ENCODE measurements around the gene FNBP1. TPM values are rescaled to one million over a fixed set of nuclear protein-coding genes. Genes with fewer than 3 reads are reported as not detected.

The FNBP1 gene
- polyA plus RNA-seq, 3 donors, result 37.6 to 60.7 (median 51.4) TPM

DNA sequence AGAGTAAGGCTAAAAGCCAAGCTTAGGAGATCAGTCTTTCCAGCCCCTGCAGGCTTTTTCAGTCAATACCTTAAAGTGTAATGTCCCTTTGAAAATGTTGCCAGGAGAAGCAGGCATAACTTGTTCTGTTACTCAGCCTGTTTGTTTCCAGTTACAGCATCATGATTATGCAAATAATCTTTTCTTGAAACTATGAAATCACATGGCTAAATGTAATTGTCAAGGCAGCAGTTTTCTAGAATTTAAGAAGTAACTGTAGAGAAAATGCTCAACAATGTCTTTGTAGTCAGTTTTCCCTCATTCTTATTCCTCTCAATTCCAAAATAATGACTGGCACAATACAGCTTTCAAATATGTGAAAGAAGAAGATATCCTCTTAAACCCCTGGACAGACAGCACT is 8.9 kb upstream of the FNBP1 start:
- Histone ChIP-seq H3K4me3 (replicated peaks in 1 of 3; ENCODE audit: low read depth in 2 of 3, low read length in 3 of 3) (no peak overlapping the region), H3K9ac (ENCODE audit: insufficient read depth, low read length, poor library complexity, severe bottlenecking) (no peak overlapping the region), H2AFZ (ENCODE audit: insufficient read depth, low read depth, low read length, poor library complexity, severe bottlenecking) (no peak overlapping the region), H3K4me2 (replicated peaks; ENCODE audit: extremely low read depth, low read length, poor library complexity, severe bottlenecking) (no peak overlapping the region), H3K27ac (ENCODE audit: low read depth in 1 of 2, low read length in 2 of 2) (no peak overlapping the region), H4K20me1 (ENCODE audit: insufficient read depth, low read length) (peaks cover 6% of the 10 kb centered on the region), H3K9me3 (replicated peaks in 1 of 2; ENCODE audit: control insufficient read depth in 1 of 2, insufficient read depth in 1 of 2, low read length in 2 of 2) (no peaks in the 10 kb centered on the region), H3K36me3 (replicated peaks in 1 of 2; ENCODE audit: control insufficient read depth in 1 of 2, insufficient read depth in 2 of 2, low read length in 2 of 2) (no peaks in the 10 kb centered on the region), H3K4me1 (ENCODE audit: control insufficient read depth in 1 of 2, insufficient read depth in 2 of 2, low read length in 2 of 2) (peaks cover 30 to 40% of the 10 kb centered on the region in 2 donors), H3K27me3 (ENCODE audit: control insufficient read depth in 2 of 2, insufficient read depth in 2 of 2, low read length in 2 of 2) (no peaks in the 10 kb centered on the region), H3K79me2 (ENCODE audit: insufficient read depth, low read length) (peaks cover 80% of the 10 kb centered on the region)
- H3K9me3 Mint-ChIP-seq, result no peaks in the 10 kb centered on the region
- peaks cover 0 to under 1% of the 10 kb centered on the region in 2 donors for H3K36me3 Mint-ChIP-seq
- no peaks in the 10 kb centered on the region for H3K27me3 Mint-ChIP-seq (ENCODE audit: low read depth in 3 of 3)
- TF ChIP-seq, protein P1, sequence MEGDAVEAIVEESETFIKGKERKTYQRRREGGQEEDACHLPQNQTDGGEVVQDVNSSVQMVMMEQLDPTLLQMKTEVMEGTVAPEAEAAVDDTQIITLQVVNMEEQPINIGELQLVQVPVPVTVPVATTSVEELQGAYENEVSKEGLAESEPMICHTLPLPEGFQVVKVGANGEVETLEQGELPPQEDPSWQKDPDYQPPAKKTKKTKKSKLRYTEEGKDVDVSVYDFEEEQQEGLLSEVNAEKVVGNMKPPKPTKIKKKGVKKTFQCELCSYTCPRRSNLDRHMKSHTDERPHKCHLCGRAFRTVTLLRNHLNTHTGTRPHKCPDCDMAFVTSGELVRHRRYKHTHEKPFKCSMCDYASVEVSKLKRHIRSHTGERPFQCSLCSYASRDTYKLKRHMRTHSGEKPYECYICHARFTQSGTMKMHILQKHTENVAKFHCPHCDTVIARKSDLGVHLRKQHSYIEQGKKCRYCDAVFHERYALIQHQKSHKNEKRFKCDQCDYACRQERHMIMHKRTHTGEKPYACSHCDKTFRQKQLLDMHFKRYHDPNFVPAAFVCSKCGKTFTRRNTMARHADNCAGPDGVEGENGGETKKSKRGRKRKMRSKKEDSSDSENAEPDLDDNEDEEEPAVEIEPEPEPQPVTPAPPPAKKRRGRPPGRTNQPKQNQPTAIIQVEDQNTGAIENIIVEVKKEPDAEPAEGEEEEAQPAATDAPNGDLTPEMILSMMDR (IDR thresholded peaks at IDR 0.05), result no peak
- H3K4me1 Mint-ChIP-seq, result peaks cover 32% of the 10 kb centered on the region
- intact Hi-C loops (cut with micrococcal nuclease), result no loop called here
- DNase-seq, result no peak
- peak overlapping the region in 6 of 7 donors; percentile 43 to 79 (median 60) for H3K27ac Mint-ChIP-seq
- H3K4me3 Mint-ChIP-seq, result peak overlapping the region in 1 of 2 donors; percentile 39

DNA sequence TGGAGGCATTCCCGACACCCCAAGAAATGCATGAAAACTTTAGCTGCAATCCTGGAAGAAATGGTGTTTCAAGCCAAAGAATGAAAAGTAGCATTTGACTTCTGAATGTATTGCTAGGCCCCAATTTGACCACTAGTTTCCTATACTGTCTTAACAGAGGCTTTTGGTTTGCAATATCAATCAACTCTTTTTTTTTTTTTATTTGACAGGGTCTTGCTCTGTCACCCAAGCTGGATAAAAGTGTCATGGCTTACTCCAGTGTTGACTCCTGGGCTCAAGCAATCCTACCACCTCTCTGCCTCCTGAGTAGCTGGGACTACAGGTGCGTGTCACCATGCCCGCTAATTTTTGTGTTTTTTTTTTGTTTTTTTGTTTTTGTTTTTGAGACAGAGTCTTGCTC is 7.5 kb upstream of the FNBP1 start:
- no peak overlapping the region for H3K4me3 Mint-ChIP-seq
- H3K27ac ChIP-seq (ENCODE audit: low read depth in 1 of 2, low read length in 2 of 2), result no peak overlapping the region

More for the DNA sequence above, 7.5 kb upstream of the FNBP1 start:
- Histone ChIP-seq H3K9ac (ENCODE audit: insufficient read depth, low read length, poor library complexity, severe bottlenecking) (no peak overlapping the region), H3K36me3 (replicated peaks in 1 of 2; ENCODE audit: control insufficient read depth in 1 of 2, insufficient read depth in 2 of 2, low read length in 2 of 2) (no peaks in the 10 kb centered on the region), H3K4me2 (replicated peaks; ENCODE audit: extremely low read depth, low read length, poor library complexity, severe bottlenecking) (no peak overlapping the region), H3K9me3 (replicated peaks in 1 of 2; ENCODE audit: control insufficient read depth in 1 of 2, insufficient read depth in 1 of 2, low read length in 2 of 2) (no peaks in the 10 kb centered on the region), H2AFZ (ENCODE audit: insufficient read depth, low read depth, low read length, poor library complexity, severe bottlenecking) (no peak overlapping the region), H3K4me3 (replicated peaks in 1 of 3; ENCODE audit: low read depth in 2 of 3, low read length in 3 of 3) (no peak overlapping the region), H4K20me1 (ENCODE audit: insufficient read depth, low read length) (peaks cover 6% of the 10 kb centered on the region), H3K79me2 (ENCODE audit: insufficient read depth, low read length) (peaks cover 69% of the 10 kb centered on the region), H3K4me1 (ENCODE audit: control insufficient read depth in 1 of 2, insufficient read depth in 2 of 2, low read length in 2 of 2) (peaks cover 41 to 51% of the 10 kb centered on the region in 2 donors), H3K27me3 (ENCODE audit: control insufficient read depth in 2 of 2, insufficient read depth in 2 of 2, low read length in 2 of 2) (no peaks in the 10 kb centered on the region)
- intact Hi-C loops (cut with micrococcal nuclease), result no loop called here
- no peak for DNase-seq
- Mint-ChIP-seq H3K4me1 (peaks cover 41% of the 10 kb centered on the region), H3K36me3 (no peaks in the 10 kb centered on the region), H3K9me3 (no peaks in the 10 kb centered on the region), H3K27me3 (ENCODE audit: low read depth in 3 of 3) (no peaks in the 10 kb centered on the region), H3K27ac (no peak overlapping the region)
- WGBS (ENCODE audit: insufficient coverage), result no CpG with 5 or more reads among the region's 3 CpGs
- TF ChIP-seq, protein P1 (IDR thresholded peaks at IDR 0.05), result no peak
